Superior temporal gyrus (tissue), 1 donor: ENCODE measurements around the gene OSBPL9.
A peak's percentile ranks its signal among the peaks of the same experiment; 100 is the strongest.
"Not testable (repeated sequence)": the region's sequence is repeated elsewhere in the genome, so short reads cannot be mapped to it uniquely, and the experiment has no call there.

Experiments
- DNase-seq: peaks from one replicate; pipeline ENCODE4 v3.0.0-alpha.2; 2016; ENCODE audit errors: extremely low spot score

OSBPL9 gene

GRCh38 chr1:51607681-51608095 is 9.2 kb upstream of the OSBPL9 start:
- DNase-seq, result no peak

- not testable (repeated sequence) for DNase-seq
Measured at GRCh38 chr1:51610104-51610503, 6.8 kb upstream of the OSBPL9 start.

GRCh38 chr1:51610637-51611036 is 6.3 kb upstream of the OSBPL9 start:
- no peak for DNase-seq

DNA sequence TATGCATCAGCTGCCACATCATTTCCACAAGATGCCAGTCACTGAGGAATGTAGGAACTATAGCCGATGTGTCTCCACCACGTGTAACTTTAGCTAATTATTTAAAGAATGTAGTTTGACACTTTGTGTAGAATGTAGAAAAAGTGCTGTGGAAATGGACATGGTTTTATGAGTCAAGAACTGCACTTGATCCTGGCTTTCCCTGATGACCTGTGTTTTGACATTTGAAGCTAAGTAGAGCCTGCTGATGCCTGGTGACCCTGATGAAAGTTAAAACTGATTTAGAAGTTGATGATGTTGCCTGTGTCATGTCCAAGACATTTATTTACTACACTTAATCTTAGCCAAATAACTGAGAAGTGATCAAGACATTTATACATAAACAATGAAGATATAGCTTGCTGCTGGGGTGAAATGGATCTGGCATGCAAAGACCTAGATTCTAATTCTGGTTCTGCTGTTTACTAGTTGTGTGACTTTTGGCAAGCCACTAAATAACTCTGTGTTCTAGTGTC is 4.4 kb upstream of the OSBPL9 start:
- DNase-seq, result no peak

- no peak for DNase-seq
Measured at GRCh38 chr1:51615780-51616291, 1.1 kb upstream of the OSBPL9 start.

GRCh38 chr1:51616490-51616889 is 402 bp upstream of the OSBPL9 start:
- DNase-seq, result no peak

DNA sequence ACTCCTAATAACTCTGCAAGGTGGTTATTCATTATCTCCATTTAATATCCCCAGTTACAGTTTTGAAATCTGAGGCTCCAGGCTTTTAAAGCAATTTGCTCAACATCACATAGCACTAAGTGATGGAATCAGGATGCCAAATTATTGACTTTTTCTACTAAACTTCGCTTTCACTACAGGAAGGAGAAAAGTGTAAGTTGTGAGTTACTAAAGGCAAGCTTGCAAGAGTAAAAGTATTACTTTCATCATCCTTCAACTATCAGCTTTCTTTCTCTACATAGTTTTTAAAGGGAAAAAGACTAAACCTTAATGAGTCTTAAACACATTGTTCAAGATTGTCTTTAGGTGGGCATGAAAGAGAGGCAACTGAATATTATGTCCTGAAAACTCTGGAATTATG is 1.8 kb downstream of the OSBPL9 start:
- DNase-seq, result no peak

DNA sequence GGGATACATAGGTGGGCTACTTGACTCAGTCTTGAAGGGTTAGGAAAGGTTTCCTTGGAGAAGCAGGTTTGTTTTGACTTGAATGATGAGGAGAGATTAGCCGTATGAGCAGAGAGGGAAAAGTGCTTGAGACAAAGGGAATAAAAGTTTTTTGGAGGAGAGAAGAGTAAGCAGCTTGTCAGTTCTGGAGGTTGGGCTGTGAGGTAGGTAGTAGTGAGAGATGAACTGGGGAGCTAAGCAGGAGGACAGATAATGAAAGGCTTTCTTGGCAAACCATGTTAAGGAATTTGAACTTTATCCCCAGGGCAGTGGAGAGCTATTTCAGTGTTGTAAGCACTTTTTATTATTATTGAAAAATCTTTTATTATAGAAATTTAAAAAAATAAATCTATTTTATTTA is 3.6 kb downstream of the OSBPL9 start:
- no peak for DNase-seq

GRCh38 chr1:51621161-51621560 is 4.3 kb downstream of the OSBPL9 start:
- DNase-seq, result no peak

DNA sequence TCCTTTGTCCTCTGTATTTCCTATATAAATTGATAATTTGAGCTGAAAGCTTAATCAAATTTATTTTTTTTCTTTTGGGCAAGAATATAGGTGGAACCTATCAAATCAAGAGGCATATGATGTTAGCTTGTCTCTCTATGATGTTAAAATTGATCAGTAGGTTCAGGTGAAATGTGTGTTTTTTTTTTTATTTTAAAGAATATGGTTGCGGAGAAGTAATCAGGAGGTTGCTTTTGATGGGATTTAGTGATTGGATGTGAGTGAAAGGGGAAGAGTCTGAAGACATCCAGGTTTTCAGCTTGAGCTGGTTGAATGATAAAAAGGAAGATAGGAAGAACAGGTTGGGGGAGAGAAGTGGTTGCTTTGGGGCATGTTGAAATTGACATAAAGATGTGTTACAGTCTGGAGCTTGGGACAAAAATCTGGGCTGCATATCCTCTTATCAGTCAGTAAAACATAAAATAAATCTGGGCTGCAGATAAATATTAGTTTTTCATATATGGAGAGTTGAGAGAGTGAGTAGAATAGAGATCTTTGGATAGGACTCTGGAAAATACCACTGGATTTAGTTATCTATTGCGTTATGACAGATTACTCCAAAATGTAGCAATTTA is 5.1 kb downstream of the OSBPL9 start:
- DNase-seq, result no peak

DNA sequence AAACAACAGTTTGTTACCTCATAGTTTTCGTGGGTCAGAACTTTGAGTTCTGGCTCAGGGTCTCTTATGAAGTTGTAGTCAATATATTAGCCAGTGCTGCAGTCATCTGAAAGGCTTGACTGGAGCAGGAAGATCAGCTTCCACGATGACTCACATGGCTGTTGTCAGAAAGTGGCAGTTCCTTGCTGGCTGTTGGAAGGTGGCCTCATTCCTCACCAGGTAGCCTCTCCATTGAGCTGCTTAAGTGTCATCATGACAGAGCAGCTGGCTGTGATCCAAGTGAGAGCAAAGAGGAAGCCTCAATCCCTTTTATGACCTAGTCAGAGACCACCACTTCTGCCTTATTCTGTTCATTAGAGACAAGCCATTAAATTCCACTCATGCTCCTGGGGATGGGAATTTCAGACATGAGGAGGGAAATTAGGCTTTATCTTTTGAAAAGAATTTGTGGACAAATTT is 5.6 kb downstream of the OSBPL9 start:
- no peak for DNase-seq

GRCh38 chr1:51623025-51623424 is 6.1 kb downstream of the OSBPL9 start:
- DNase-seq, result no peak

- DNase-seq, result no peak
Measured at GRCh38 chr1:51623450-51623849, 6.6 kb downstream of the OSBPL9 start.

GRCh38 chr1:51624855-51625254 is 8.0 kb downstream of the OSBPL9 start:
- peak; percentile 63 for DNase-seq

DNA sequence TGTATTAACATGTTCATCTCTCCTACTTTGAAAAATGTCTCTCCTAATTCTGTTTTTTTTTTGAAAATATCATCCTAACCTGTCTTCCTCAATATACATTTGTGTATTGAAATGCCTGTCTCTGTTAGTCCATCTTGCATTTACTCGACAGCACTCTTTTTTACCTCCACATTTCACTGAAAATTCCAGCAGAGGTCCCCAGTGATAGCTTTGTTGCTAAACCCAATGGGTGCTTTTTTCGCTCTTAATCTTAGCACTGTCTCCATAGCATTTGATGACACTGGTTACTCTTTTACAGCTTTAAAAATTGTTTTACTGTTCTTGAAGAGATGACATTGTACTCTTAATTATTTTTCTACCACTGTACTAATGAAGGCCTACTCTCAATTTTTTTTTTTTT is 10.8 kb downstream of the OSBPL9 start:
- peak; percentile 77 for DNase-seq

- no peak for DNase-seq
Measured at GRCh38 chr1:51628715-51629590, 12.1 kb downstream of the OSBPL9 start.

DNA sequence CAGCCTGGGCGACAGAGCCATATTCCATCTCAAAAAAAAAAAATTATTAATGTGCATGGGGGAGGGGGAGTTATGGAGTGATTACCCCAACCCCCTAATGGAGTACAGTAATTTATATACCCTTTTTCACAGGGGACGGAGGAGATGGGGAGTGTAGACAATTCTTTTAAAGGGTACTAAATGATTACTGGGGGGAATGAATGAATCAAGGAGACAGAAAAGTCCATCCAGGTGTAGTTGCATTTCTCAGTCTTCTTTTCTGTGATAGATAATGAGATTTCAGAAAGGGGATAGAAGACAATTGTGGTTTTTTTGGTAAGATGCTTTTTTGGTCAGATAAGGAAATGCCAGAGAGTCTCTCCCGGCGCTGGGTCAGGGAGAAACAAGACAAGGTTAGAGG is 13.0 kb downstream of the OSBPL9 start:
- no peak for DNase-seq

DNA sequence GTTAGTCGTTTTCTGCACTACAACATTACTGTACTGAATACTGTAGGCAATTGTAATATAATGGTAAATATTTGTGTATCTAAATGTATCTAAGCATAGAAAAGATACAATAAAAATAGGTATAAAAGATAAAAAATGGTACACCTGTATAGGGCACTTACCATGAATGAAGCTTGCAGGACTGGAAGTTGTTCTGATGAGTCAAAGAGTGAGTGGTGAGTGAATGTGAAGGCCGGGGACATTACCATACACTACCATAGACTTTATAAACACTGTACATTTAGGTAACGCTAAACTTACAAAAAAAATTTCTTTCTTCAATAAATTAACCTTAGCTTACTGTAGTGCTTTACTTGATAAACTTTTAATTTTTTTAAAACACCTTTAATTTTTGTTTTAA is 13.5 kb downstream of the OSBPL9 start:
- DNase-seq, result no peak

DNA sequence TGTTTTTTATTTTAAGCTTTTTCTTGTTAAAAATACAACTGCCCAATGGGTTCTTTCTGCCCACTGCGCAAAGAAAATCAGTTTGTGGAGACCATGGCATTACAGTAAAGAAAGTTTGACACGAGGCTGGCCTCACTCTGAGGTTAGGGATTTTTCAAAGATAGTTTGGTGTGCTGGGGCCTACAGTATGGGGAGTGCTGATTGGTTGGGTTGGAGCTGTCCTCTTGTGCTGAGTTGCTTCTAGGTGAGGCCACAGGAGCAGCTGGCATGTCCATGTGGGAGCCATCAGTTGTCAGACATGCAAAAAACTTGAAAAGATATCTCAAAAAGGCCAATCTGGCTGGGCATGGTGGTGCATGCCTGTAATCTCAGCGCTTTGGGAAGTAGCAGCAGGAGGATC is 14.0 kb downstream of the OSBPL9 start:
- no peak for DNase-seq

GRCh38 chr1:51631747-51632146 is 14.9 kb downstream of the OSBPL9 start:
- no peak for DNase-seq

- DNase-seq, result no peak
Measured at GRCh38 chr1:51634618-51635017, 17.7 kb downstream of the OSBPL9 start.

- DNase-seq, result no peak
Measured at GRCh38 chr1:51635615-51636014, 18.7 kb downstream of the OSBPL9 start.

GRCh38 chr1:51636191-51636590 is 19.3 kb downstream of the OSBPL9 start:
- no peak for DNase-seq
